NCI-H1092 treated with DMSO at 0.1 percent for 48 hours (cell line): ENCODE data around the gene HSPA12A.

Source experiments
- DNase-seq: peaks from one replicate; lab custom pipeline; 2025; lab: John Stamatoyannopoulos, UW

The HSPA12A gene

DNA sequence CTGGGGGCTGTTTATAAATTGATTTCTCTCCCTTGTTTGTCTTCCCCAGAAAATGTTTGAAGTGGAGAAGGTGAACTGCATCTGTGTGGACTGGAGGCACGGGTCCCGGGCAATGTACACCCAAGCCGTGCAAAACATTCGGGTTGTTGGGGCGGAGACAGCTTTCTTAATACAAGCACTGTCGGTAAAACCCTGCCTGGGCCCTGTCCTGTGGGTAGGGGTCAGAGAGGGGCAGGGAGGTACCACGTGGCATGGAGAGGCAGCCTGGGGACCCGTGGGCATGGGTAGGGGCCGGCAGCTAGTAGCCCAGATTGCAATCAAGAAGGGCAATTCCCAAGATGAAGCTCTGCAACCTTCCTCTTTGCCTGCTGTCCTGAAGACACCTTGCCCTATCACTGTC is 115.6 kb downstream of the HSPA12A start:
- DNase-seq: no peak

DNA sequence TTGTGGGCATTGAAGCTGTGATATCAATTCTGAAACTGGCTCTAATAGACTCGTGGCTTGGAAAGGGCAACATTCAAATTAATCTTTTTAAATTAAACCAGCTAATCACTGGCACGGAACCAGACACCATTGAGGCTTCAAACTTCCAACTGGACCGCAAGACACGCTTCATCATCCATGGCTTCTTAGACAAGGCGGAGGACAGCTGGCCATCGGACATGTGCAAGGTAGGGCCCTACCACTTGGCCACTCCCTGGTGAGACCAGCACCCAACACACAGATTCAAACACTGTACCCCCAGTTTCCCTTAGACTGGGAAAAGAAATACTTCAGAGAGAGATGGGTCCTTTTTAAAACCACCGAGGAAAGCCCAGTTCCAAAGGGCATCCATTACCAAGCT is 116.5 kb downstream of the HSPA12A start:
- DNase-seq: no peak

DNA sequence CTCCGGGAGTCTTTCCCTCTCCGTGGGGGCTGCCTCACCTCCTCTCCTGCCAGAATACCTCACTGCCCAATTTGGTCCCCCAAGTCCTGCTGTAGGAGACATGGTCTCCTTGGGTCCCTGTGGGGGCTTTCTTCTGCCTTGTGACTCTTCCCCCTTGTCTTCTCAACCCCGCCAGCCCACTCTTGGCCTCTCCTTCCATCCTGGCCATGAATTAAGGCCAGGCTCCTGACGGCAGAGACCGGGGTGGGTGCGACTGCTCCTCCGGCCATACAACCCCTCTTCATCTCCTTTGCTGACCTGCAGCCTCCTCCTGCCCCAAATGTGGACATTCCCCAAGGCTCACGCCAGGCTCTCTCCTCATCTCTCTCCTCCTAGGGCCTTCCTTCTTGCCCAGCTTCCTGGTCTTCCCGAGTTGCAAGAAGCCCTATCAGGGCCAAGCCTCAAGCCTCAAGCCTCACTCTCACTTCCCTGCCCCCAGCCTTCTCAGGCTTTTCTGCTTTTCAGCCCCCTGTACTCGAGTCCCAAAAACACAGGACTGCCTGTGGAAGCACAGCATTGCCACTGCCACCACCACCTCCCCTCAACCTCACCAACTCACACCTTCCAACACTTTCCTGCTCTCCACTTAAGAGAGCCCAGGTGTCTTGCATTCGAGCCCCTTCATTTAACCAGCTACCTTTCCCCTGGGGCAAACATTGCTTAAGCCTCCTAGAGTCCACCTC is 120.3 kb downstream of the HSPA12A start:
- DNase-seq: no peak

DNA sequence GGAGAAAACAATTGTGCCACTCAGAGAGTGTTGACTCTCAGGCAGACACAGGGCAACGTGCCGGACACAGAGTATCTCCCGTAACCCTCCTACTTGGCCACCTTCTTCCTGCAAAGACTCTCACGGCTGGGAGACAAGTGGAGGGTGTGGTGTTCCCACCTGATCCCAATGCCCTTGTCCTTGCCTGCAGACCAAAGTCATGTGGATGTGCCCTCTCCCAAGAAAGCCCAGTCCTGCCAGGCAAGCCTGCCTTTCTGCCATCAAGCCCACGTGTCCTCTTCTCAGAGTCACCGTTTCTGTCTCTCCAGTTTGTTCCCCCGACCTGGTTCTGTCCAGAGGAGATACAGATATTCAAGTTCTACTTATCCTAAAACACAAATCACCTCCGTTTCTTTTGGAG is 120.9 kb downstream of the HSPA12A start:
- no peak for DNase-seq
